Left ventricle myocardium inferior (tissue), 1 donor: ENCODE results near the gene WNT9B. TPM values are rescaled to one million over a fixed set of nuclear protein-coding genes. Genes with fewer than 3 reads are reported as not detected.

Experiments
- DNase-seq: peaks from one replicate; pipeline ENCODE4 v3.0.0-alpha.2; 2020
- H3K27ac ChIP-seq: fragments of 200-600 bp; replicated peaks from 2 replicates; pipeline ENCODE4 v1.8.0; 2021
- H3K27me3 ChIP-seq: fragments of 200-600 bp; 2 replicates; pipeline ENCODE4 v1.8.0; 2021; ENCODE audit warnings: low read depth
- H3K36me3 ChIP-seq: fragments of 200-600 bp; 2 replicates; pipeline ENCODE4 v1.8.0; 2021
- H3K4me1 ChIP-seq: fragments of 200-600 bp; 2 replicates; pipeline ENCODE4 v1.8.0; 2021
- H3K4me3 ChIP-seq: fragments of 200-600 bp; 2 replicates; pipeline ENCODE4 v1.8.0; 2021; ENCODE audit warnings: mild to moderate bottlenecking, moderate library complexity
- H3K9me3 ChIP-seq: fragments of 200-600 bp; replicated peaks from 2 replicates; pipeline ENCODE4 v1.8.0; 2021
- CTCF ChIP-seq: fragments of 200-600 bp; IDR thresholded peaks from 2 replicates; pipeline ENCODE4 v1.8.0; 2021; ENCODE audit warnings: antibody characterized with exemption, mild to moderate bottlenecking, borderline replicate concordance
- intact Hi-C: fragments of 100-400 bp; cut with micrococcal nuclease; formaldehyde crosslinking; loops from one replicate; pipeline ENCODE4 v1.11.0; 2022
- total RNA-seq: library from RNA; stranded (reverse); fragmentation: NEBNext Ultra II Directional; extraction: Animal tissue kit (Norgen Biotek cat#: 25700); gene quantifications from one replicate; pipeline ENCODE4 v1.2.1, GENCODE V29; 2021
- donor health status: DM: no; HTN: yes; CAD: no; lungs with severe emphysema.

The WNT9B gene
- total RNA-seq, 1 donor from 2014 or later = 0.85 TPM

- peaks cover 68% of the 10 kb centered on the region for H3K27me3 ChIP-seq
- intact Hi-C loops = no loop called here
- H3K4me1 ChIP-seq = no peaks in the 10 kb centered on the region
- no peaks in the 10 kb centered on the region for H3K9me3 ChIP-seq
- H3K4me3 ChIP-seq = no peak overlapping the region
- no peaks in the 10 kb centered on the region for H3K36me3 ChIP-seq
- no peak for TF ChIP-seq CTCF
- H3K27ac ChIP-seq = no peak overlapping the region
- no peak for DNase-seq
Measured at GRCh38 chr17:46884552-46884951, 33.2 kb downstream of the WNT9B start.

- no peaks in the 10 kb centered on the region for H3K36me3 ChIP-seq
- DNase-seq = no peak
- H3K9me3 ChIP-seq = no peaks in the 10 kb centered on the region
- intact Hi-C loops = no loop called here
- H3K27me3 ChIP-seq = peaks cover 80% of the 10 kb centered on the region
- H3K27ac ChIP-seq = no peak overlapping the region
- H3K4me1 ChIP-seq = no peaks in the 10 kb centered on the region
- TF ChIP-seq CTCF = no peak
- no peak overlapping the region for H3K4me3 ChIP-seq
Measured at GRCh38 chr17:46885415-46886309, 34.3 kb downstream of the WNT9B start.

DNA sequence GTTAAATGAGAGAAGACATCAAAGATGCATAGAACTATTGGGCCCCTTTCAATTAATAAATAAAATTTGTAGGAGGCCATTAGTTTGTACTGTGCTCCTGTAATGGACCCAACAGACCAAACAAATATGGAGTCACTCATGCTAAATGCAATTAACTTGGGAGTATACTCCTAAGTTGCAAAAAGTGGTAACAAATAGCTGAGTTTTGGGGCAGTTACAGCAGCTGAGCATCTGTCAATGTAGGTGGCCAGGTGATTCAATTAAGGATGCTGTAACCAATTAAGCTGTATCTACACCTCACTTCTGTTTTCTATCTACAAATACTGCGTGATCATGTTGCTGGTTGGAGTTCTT is 34.9 kb downstream of the WNT9B start:
- TF ChIP-seq CTCF = no peak
- Histone ChIP-seq H3K4me3 (no peak overlapping the region), H3K36me3 (no peaks in the 10 kb centered on the region), H3K4me1 (no peaks in the 10 kb centered on the region), H3K27ac (no peak overlapping the region), H3K9me3 (no peaks in the 10 kb centered on the region), H3K27me3 (peaks cover 86% of the 10 kb centered on the region)
- DNase-seq = no peak
- intact Hi-C loops = no loop called here

DNA sequence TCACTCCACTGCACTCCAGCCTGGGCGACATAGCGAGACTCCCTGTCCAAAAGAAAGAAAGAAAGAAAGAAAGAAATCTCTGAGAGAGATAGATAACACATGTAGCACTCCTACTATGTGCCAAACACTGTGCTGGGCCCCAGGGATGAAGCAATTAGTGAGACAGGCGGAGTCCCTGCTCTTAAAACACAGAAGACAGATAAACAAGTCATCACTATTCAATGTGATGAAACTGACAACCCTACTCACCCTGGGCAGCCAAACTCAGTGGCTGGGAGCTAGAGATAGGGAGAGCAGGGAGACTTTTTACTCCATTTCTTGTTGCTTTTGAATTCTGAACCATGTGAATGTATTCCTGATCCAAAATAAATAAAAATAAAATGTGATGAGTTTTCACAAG is 36.3 kb downstream of the WNT9B start:
- intact Hi-C loops = no loop called here
- Histone ChIP-seq H3K4me3 (no peak overlapping the region), H3K27me3 (peaks cover 91% of the 10 kb centered on the region)

GRCh38 chr17:46888727-46889126 is 37.3 kb downstream of the WNT9B start:
- Histone ChIP-seq H3K4me1 (no peaks in the 10 kb centered on the region), H3K36me3 (no peaks in the 10 kb centered on the region), H3K9me3 (no peaks in the 10 kb centered on the region), H3K27me3 (peaks cover 93% of the 10 kb centered on the region), H3K4me3 (no peak overlapping the region), H3K27ac (no peak overlapping the region)
- TF ChIP-seq CTCF = no peak
- no peak for DNase-seq
- intact Hi-C loops = no loop called here

More for the DNA sequence above, 36.3 kb downstream of the WNT9B start:
- H3K36me3 ChIP-seq = no peaks in the 10 kb centered on the region
- DNase-seq = no peak
- TF ChIP-seq CTCF = no peak
- no peak overlapping the region for H3K27ac ChIP-seq
- no peaks in the 10 kb centered on the region for H3K9me3 ChIP-seq
- H3K4me1 ChIP-seq = no peaks in the 10 kb centered on the region
